HepG2 (cell line): Measurements from ENCODE around the gene SPNS3. TPM values are rescaled to one million over a fixed set of nuclear protein-coding genes. Genes with fewer than 3 reads are reported as not detected.

Experiments
- CCAR2 ChIP-seq: fragments of 200-400 bp; formaldehyde crosslinking; optimal IDR thresholded peaks from 2 replicates; pipeline ENCODE3; 2018; ENCODE audit warnings: low read depth, mild to moderate bottlenecking, low read length, moderate library complexity
- KMT2B ChIP-seq: IDR thresholded peaks from 2 replicates; pipeline ENCODE4 v1.6.1; 2016; ENCODE audit warnings: missing genetic modification reagents, missing compliant biosample characterization
- PHF5A ChIP-seq: IDR thresholded peaks from one replicate; pipeline ENCODE4 v1.6.1; 2018; ENCODE audit warnings: low read depth, missing genetic modification reagents; ENCODE audit not compliant: unreplicated experiment
- POLR2AphosphoS2 ChIP-seq: IDR thresholded peaks from 2 replicates; pipeline ENCODE4 v1.6.1; 2011; ENCODE audit warnings: low read depth, low read length, improper control_type of control experiment
- REPIN1 ChIP-seq: sonication (generic); formaldehyde crosslinking; IDR thresholded peaks from 2 replicates; pipeline ENCODE4 v1.8.0; 2022; ENCODE audit warnings: missing genetic modification reagents, low read depth, mild to moderate bottlenecking, borderline replicate concordance
- RFX1 ChIP-seq: fragments of 450-650 bp; IDR thresholded peaks from 2 replicates; pipeline ENCODE4 v1.6.1; 2017
- SIN3B ChIP-seq: fragments of 150-350 bp; IDR thresholded peaks from 2 replicates; pipeline ENCODE4 v1.6.1; 2014; ENCODE audit warnings: low read length
- TOPORS ChIP-seq: sonication (generic); formaldehyde crosslinking; IDR thresholded peaks from 2 replicates; pipeline ENCODE4 v1.8.0; 2023; ENCODE audit warnings: mild to moderate bottlenecking, missing genetic modification reagents
- YY1 ChIP-seq: IDR thresholded peaks from 2 replicates; pipeline ENCODE4 v1.6.1; 2011; ENCODE audit warnings: low read length, low read depth, moderate library complexity, mild to moderate bottlenecking; ENCODE audit not compliant: insufficient read depth, insufficient replicate concordance
- ZNF292 ChIP-seq: sonication (generic); formaldehyde crosslinking; IDR thresholded peaks from 2 replicates; pipeline ENCODE4 v1.8.1; 2022; ENCODE audit warnings: mild to moderate bottlenecking, low read depth, missing genetic modification reagents, borderline replicate concordance
- ZNF496 ChIP-seq: sonication (generic); formaldehyde crosslinking; IDR thresholded peaks from 2 replicates; pipeline ENCODE4 v1.8.1; 2023; ENCODE audit warnings: mild to moderate bottlenecking, moderate library complexity, missing genetic modification reagents; ENCODE audit not compliant: insufficient replicate concordance
- ZNF510 ChIP-seq: sonication (generic); formaldehyde crosslinking; IDR thresholded peaks from 2 replicates; pipeline ENCODE4 v1.4.0; 2020; ENCODE audit warnings: low read depth, mild to moderate bottlenecking, missing genetic modification reagents
- polyA plus RNA-seq, 8 experiments: library from polyadenylated mRNA; depleted of rRNA in 3 of 8; stranded (reverse) in 7 of 8; unstranded in 1 of 8; fragments of >200 nt; fragmentation: Illumina TruSeq in 4 of 8; extraction: Trizol in 4 of 8; gene quantifications; 2 replicates each; pipeline versions ENCODE4 v1.2.1 to v1.2.3, GENCODE V29; 2011 to 2016; ENCODE audit warnings: low read depth in 4 of 8, missing spikeins in 1 of 8, mixed read lengths in 1 of 8; ENCODE audit not compliant: insufficient read depth in 1 of 8
- total RNA-seq, 5 experiments: library from RNA; depleted of rRNA; stranded (reverse); fragments of >200 nt; fragmentation: Illumina TruSeq; extraction: Trizol; gene quantifications; 2 replicates each; pipeline ENCODE4 v1.2.3, GENCODE V29; 2016; ENCODE audit warnings: low read depth in 1 of 5
- TF ChIP-seq, protein P1 (sequence below): sonication (generic); formaldehyde crosslinking; IDR thresholded peaks from 2 replicates; pipeline ENCODE4 v1.8.0; 2022; ENCODE audit warnings: missing genetic modification reagents, low read depth, mild to moderate bottlenecking, borderline replicate concordance
- TF ChIP-seq, protein P2 (sequence below): sonication (generic); formaldehyde crosslinking; IDR thresholded peaks from 2 replicates; pipeline ENCODE4 v1.8.1; 2022; ENCODE audit warnings: low read depth, mild to moderate bottlenecking, missing genetic modification reagents
- TF ChIP-seq, protein P3 (sequence below): sonication (generic); formaldehyde crosslinking; conservative IDR thresholded peaks from 2 replicates; pipeline ENCODE4 v1.4.0; 2020; ENCODE audit warnings: missing genetic modification reagents
- TF ChIP-seq, protein P4 (sequence below): sonication (generic); formaldehyde crosslinking; IDR thresholded peaks from 2 replicates; pipeline ENCODE4 v1.4.0; 2020; ENCODE audit warnings: missing genetic modification reagents, borderline replicate concordance
- TF ChIP-seq, protein P5 (sequence below): sonication (generic); formaldehyde crosslinking; IDR thresholded peaks from 2 replicates; pipeline ENCODE4 v1.5.0; 2020; ENCODE audit warnings: missing genetic modification reagents
- TF ChIP-seq, protein P6 (sequence below): IDR thresholded peaks from 2 replicates; pipeline ENCODE4 v1.6.1; 2016; ENCODE audit warnings: missing compliant biosample characterization, missing genetic modification reagents, borderline replicate concordance

The SPNS3 gene
- total and polyA plus RNA-seq, 2 of the 13 experiments (the other 11 are each of a cell fraction or from before 2014, with no cell fraction given): not detected

DNA sequence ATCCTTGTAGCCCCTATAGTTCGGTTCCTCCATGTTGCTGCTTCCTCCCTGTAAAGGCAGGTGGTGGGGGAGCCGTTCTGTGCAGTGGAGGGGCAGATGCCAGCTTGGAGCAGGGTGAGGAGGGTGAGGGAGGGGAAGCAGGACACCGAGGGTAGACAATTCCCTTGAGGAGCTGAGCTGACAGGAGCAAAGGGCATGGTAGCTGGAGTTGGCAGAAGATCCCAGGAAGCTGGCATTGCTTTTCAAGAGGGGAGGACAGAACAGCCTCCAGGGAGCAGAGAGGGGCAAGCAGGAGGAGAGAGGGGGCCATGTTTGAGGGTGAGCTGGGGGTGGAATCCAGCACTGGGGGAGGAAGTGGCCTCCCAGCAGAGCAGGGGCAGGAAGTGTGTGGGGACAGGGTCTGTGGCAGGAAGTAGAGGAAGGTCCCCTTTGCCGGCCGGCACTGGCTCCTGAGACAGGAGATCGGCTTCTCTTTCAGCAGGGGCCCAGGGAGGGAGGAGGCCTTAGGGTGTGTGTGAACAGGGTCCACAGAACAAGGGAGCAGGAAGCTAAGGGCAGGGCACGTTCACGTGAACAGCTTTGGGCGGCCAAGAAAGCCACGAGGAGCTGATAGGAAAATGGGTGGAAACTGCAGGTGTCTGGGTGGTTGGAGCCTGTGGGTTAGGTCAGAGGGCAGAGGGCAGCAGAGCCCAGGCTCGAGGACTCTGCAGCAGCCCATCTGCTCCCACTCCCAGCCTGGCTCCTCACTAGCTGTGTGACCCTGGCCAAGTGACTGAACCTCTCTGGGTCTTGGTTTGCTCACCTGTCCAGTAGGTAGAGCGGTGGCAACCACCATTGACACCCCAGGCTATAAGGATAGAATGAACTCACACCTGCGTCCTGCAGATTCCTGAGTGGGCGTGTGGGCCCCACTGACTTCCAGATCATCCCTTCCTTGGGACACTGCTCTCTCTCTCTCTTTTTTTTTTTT is 47.5 kb downstream of the SPNS3 start (continued):
- TF ChIP-seq RFX1: no peak
- TF ChIP-seq, protein P1, sequence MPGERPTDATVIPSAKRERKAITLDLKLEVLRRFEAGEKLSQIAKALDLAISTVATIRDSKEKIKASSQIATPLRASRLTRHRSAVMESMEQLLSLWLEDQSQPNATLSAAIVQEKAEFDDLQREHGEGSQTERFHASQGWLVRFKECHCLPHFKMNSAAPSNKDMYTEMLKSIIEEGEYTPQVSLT (CRISPR knock-in tag): no peak
- TF ChIP-seq, protein P2, sequence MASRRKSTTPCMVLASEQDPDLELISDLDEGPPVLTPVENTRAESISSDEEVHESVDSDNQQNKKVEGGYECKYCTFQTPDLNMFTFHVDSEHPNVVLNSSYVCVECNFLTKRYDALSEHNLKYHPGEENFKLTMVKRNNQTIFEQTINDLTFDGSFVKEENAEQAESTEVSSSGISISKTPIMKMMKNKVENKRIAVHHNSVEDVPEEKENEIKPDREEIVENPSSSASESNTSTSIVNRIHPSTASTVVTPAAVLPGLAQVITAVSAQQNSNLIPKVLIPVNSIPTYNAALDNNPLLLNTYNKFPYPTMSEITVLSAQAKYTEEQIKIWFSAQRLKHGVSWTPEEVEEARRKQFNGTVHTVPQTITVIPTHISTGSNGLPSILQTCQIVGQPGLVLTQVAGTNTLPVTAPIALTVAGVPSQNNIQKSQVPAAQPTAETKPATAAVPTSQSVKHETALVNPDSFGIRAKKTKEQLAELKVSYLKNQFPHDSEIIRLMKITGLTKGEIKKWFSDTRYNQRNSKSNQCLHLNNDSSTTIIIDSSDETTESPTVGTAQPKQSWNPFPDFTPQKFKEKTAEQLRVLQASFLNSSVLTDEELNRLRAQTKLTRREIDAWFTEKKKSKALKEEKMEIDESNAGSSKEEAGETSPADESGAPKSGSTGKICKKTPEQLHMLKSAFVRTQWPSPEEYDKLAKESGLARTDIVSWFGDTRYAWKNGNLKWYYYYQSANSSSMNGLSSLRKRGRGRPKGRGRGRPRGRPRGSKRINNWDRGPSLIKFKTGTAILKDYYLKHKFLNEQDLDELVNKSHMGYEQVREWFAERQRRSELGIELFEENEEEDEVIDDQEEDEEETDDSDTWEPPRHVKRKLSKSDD (CRISPR knock-in tag): no peak
- no peak for TF ChIP-seq CCAR2
- TF ChIP-seq, protein P3, sequence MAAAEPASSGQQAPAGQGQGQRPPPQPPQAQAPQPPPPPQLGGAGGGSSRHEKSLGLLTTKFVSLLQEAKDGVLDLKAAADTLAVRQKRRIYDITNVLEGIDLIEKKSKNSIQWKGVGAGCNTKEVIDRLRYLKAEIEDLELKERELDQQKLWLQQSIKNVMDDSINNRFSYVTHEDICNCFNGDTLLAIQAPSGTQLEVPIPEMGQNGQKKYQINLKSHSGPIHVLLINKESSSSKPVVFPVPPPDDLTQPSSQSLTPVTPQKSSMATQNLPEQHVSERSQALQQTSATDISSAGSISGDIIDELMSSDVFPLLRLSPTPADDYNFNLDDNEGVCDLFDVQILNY (CRISPR knock-in tag): no peak
- TF ChIP-seq, protein P4, sequence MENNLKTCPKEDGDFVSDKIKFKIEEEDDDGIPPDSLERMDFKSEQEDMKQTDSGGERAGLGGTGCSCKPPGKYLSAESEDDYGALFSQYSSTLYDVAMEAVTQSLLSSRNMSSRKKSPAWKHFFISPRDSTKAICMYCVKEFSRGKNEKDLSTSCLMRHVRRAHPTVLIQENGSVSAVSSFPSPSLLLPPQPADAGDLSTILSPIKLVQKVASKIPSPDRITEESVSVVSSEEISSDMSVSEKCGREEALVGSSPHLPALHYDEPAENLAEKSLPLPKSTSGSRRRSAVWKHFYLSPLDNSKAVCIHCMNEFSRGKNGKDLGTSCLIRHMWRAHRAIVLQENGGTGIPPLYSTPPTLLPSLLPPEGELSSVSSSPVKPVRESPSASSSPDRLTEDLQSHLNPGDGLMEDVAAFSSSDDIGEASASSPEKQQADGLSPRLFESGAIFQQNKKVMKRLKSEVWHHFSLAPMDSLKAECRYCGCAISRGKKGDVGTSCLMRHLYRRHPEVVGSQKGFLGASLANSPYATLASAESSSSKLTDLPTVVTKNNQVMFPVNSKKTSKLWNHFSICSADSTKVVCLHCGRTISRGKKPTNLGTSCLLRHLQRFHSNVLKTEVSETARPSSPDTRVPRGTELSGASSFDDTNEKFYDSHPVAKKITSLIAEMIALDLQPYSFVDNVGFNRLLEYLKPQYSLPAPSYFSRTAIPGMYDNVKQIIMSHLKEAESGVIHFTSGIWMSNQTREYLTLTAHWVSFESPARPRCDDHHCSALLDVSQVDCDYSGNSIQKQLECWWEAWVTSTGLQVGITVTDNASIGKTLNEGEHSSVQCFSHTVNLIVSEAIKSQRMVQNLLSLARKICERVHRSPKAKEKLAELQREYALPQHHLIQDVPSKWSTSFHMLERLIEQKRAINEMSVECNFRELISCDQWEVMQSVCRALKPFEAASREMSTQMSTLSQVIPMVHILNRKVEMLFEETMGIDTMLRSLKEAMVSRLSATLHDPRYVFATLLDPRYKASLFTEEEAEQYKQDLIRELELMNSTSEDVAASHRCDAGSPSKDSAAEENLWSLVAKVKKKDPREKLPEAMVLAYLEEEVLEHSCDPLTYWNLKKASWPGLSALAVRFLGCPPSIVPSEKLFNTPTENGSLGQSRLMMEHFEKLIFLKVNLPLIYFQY (CRISPR knock-in tag): no peak
- no peak for TF ChIP-seq TOPORS (CRISPR knock-in tag)
- no peak for TF ChIP-seq YY1
- no peak for TF ChIP-seq POLR2AphosphoS2
- TF ChIP-seq KMT2B: no peak
- TF ChIP-seq REPIN1 (CRISPR knock-in tag): no peak
- TF ChIP-seq ZNF496 (CRISPR knock-in tag): no peak
- TF ChIP-seq, protein P5, sequence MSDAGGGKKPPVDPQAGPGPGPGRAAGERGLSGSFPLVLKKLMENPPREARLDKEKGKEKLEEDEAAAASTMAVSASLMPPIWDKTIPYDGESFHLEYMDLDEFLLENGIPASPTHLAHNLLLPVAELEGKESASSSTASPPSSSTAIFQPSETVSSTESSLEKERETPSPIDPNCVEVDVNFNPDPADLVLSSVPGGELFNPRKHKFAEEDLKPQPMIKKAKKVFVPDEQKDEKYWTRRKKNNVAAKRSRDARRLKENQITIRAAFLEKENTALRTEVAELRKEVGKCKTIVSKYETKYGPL (CRISPR knock-in tag): no peak
- no peak for TF ChIP-seq ZNF292 (CRISPR knock-in tag)
- no peak for TF ChIP-seq PHF5A (CRISPR knock-in tag)
- TF ChIP-seq SIN3B: no peak
- no peak for TF ChIP-seq ZNF510 (CRISPR knock-in tag)
- TF ChIP-seq, protein P6, sequence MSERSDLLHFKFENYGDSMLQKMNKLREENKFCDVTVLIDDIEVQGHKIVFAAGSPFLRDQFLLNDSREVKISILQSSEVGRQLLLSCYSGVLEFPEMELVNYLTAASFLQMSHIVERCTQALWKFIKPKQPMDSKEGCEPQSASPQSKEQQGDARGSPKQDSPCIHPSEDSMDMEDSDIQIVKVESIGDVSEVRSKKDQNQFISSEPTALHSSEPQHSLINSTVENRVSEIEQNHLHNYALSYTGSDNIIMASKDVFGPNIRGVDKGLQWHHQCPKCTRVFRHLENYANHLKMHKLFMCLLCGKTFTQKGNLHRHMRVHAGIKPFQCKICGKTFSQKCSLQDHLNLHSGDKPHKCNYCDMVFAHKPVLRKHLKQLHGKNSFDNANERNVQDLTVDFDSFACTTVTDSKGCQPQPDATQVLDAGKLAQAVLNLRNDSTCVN: no peak
